Lower leg skin (tissue), 3 donors: ENCODE measurements around the gene WSCD2.

Source experiments
- POLR2A ChIP-seq, 2 donors: fragments of 450-650 bp; IDR thresholded peaks; one replicate each; pipeline ENCODE4 v1.6.1; 2016 to 2017; ENCODE audit warnings: antibody characterized with exemption in 2 of 2, mild to moderate bottlenecking in 1 of 2, moderate library complexity in 1 of 2
- TF ChIP-seq, protein P1 (sequence below), 3 donors: fragments of 450-650 bp; IDR thresholded peaks; one replicate each; pipeline ENCODE4 v1.5.1; 2016; ENCODE audit warnings: antibody characterized with exemption in 3 of 3, mild to moderate bottlenecking in 3 of 3, moderate library complexity in 2 of 3

DNA sequence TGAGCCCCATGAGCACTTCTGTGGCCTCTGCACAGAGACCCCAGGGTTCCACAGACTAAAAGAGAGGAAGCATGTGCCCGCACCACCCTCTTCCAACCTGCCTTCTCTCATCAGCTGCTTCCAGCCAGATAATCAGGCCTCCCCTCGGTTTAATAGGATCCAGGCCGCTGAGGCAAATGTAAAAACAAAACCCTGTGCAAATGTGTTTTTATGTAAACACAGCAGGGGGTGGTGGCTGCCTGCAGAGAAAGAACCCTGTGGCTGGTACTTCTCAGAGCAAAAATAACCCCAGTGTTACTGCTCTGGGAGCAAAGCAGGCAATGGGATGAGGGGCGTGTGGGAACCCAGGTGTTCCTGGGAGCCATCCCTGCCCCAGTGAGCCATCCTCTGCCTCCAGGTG, 46.2 kb downstream of the WSCD2 start:
- TF ChIP-seq POLR2A (IDR thresholded peaks at IDR 0.05), result no peak
- TF ChIP-seq, protein P1, sequence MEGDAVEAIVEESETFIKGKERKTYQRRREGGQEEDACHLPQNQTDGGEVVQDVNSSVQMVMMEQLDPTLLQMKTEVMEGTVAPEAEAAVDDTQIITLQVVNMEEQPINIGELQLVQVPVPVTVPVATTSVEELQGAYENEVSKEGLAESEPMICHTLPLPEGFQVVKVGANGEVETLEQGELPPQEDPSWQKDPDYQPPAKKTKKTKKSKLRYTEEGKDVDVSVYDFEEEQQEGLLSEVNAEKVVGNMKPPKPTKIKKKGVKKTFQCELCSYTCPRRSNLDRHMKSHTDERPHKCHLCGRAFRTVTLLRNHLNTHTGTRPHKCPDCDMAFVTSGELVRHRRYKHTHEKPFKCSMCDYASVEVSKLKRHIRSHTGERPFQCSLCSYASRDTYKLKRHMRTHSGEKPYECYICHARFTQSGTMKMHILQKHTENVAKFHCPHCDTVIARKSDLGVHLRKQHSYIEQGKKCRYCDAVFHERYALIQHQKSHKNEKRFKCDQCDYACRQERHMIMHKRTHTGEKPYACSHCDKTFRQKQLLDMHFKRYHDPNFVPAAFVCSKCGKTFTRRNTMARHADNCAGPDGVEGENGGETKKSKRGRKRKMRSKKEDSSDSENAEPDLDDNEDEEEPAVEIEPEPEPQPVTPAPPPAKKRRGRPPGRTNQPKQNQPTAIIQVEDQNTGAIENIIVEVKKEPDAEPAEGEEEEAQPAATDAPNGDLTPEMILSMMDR (IDR thresholded peaks at IDR 0.05), result no peak
